DND-41 (cell line): Measurements from ENCODE around the gene SERPINA12.

Experiments used
- ATAC-seq: fragments of 200-7000 bp; cut with Tn5 transposase; 3 replicates; pipeline ENCODE4 v1.9.1; 2021; ENCODE audit warnings: low read depth; ENCODE audit not compliant: insufficient read depth
- DNase-seq: peaks from one replicate; pipeline ENCODE4 v3.0.0-alpha.2; 2020
- H2AFZ ChIP-seq: 2 replicates; pipeline ENCODE4 v1.6.0; 2012; ENCODE audit warnings: low read depth, low read length
- H3K27ac ChIP-seq: 2 replicates; pipeline ENCODE4 v1.5.1; 2012; ENCODE audit warnings: low read length, inconsistent platforms
- H3K27me3 ChIP-seq: fragments of 200-600 bp; sonication (generic); 2 replicates; pipeline ENCODE4 v1.6.0; 2012; ENCODE audit warnings: low read length, mild to moderate bottlenecking, inconsistent platforms; ENCODE audit not compliant: insufficient read depth, poor library complexity
- H3K36me3 ChIP-seq: 2 replicates; pipeline ENCODE4 v1.5.1; 2012; ENCODE audit warnings: low read length, inconsistent platforms; ENCODE audit not compliant: insufficient read depth
- H3K4me1 ChIP-seq: 2 replicates; pipeline ENCODE4 v1.5.1; 2012; ENCODE audit warnings: mild to moderate bottlenecking, low read length; ENCODE audit not compliant: insufficient read depth
- H3K4me2 ChIP-seq: 2 replicates; pipeline ENCODE4 v1.6.0; 2012; ENCODE audit warnings: mild to moderate bottlenecking, moderate library complexity, low read length, inconsistent platforms; ENCODE audit not compliant: insufficient read depth
- H3K4me3 ChIP-seq, 2 experiments: fragments of 200-600 bp in 1 of 2; shearing (Covaris generic) in 1 of 2; 2 replicates each; pipeline ENCODE4 v1.5.1; 2012 to 2016; ENCODE audit warnings: inconsistent platforms in 2 of 2, low read length in 2 of 2, mild to moderate bottlenecking in 2 of 2, low read depth in 1 of 2, moderate library complexity in 1 of 2
- H3K79me2 ChIP-seq: 2 replicates; pipeline ENCODE4 v1.6.0; 2012; ENCODE audit warnings: low read length, inconsistent platforms; ENCODE audit not compliant: insufficient read depth
- H3K9ac ChIP-seq: 2 replicates; pipeline ENCODE4 v1.6.0; 2012; ENCODE audit warnings: low read depth, mild to moderate bottlenecking, inconsistent platforms, low read length, moderate library complexity
- H3K9me3 ChIP-seq: 2 replicates; pipeline ENCODE4 v1.5.1; 2012; ENCODE audit warnings: low read length, moderate library complexity, mild to moderate bottlenecking, inconsistent platforms; ENCODE audit not compliant: insufficient read depth, severe bottlenecking
- H4K20me1 ChIP-seq: 2 replicates; pipeline ENCODE4 v1.6.0; 2012; ENCODE audit warnings: low read length; ENCODE audit not compliant: insufficient read depth
- EZH2 ChIP-seq: IDR thresholded peaks from 3 replicates; pipeline ENCODE4 v1.6.1; 2012; ENCODE audit warnings: borderline replicate concordance, low read depth, mild to moderate bottlenecking, moderate library complexity, low read length, inconsistent platforms; ENCODE audit not compliant: severe bottlenecking
- TF ChIP-seq, protein P1 (sequence below): IDR thresholded peaks from 2 replicates; pipeline ENCODE4 v1.5.1; 2012; ENCODE audit warnings: borderline replicate concordance, low read length, moderate library complexity, mild to moderate bottlenecking; ENCODE audit not compliant: poor library complexity, severe bottlenecking; ENCODE audit errors: extremely low read depth

Gene SERPINA12

DNA sequence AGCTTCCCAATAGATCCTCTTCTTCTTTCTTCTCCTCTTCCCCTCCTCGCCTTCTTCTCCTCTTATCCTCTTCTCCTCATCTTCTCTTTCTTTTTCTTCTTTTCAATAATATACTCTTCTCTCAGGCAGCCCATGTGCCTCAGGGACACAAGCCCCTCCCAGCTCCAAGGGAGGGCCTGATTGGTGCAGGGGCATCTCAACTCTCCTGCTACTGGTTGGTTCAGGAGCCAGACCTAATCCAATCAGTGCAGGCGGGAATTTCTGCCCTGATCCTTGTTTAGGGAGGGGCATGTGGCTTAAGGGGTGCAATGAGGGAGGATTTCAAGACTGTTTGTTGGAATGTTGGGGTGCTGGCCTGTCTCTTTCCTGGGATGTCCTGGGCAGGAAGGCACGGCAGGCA, 9.0 kb downstream of the SERPINA12 start:
- Histone ChIP-seq H3K27me3 (peaks cover 4% of the 10 kb centered on the region), H3K4me2 (no peak overlapping the region), H2AFZ (no peak overlapping the region), H3K79me2 (no peaks in the 10 kb centered on the region), H3K4me3 (no peak overlapping the region), H3K9me3 (no peaks in the 10 kb centered on the region), H3K9ac (no peak overlapping the region), H3K4me1 (no peaks in the 10 kb centered on the region), H4K20me1 (no peaks in the 10 kb centered on the region), H3K36me3 (no peaks in the 10 kb centered on the region), H3K27ac (no peak overlapping the region)
- no peak for DNase-seq
- TF ChIP-seq, protein P1, sequence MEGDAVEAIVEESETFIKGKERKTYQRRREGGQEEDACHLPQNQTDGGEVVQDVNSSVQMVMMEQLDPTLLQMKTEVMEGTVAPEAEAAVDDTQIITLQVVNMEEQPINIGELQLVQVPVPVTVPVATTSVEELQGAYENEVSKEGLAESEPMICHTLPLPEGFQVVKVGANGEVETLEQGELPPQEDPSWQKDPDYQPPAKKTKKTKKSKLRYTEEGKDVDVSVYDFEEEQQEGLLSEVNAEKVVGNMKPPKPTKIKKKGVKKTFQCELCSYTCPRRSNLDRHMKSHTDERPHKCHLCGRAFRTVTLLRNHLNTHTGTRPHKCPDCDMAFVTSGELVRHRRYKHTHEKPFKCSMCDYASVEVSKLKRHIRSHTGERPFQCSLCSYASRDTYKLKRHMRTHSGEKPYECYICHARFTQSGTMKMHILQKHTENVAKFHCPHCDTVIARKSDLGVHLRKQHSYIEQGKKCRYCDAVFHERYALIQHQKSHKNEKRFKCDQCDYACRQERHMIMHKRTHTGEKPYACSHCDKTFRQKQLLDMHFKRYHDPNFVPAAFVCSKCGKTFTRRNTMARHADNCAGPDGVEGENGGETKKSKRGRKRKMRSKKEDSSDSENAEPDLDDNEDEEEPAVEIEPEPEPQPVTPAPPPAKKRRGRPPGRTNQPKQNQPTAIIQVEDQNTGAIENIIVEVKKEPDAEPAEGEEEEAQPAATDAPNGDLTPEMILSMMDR = no peak
- no peak for TF ChIP-seq EZH2
- no peak for ATAC-seq

DNA sequence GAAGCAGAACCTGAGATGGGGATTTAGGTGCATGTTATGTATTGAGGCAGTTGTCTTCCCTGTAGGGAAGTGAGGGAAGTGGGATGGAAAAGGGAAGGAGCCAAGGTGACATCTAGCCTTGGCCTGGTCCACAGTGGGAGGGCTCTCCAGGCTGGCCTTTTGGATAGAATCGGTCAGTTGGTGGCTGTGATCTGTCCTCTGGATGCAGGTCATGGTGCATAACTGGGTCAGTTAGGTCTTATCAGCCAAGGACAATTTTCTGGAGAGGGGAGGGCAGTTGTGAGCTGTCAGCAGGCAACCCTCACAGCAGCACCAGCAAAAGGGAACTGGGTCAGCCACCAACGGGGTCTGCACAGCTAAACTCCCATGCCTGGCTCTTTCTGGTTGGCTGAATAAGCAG, 9.6 kb downstream of the SERPINA12 start:
- peaks cover 4% of the 10 kb centered on the region for H3K27me3 ChIP-seq
- H3K27ac ChIP-seq = no peak overlapping the region
- ATAC-seq = no peak
- H3K79me2 ChIP-seq = no peaks in the 10 kb centered on the region
- no peak overlapping the region for H3K9ac ChIP-seq
- no peak overlapping the region for H3K4me3 ChIP-seq
- no peak overlapping the region for H2AFZ ChIP-seq
- H3K4me2 ChIP-seq = no peak overlapping the region
- H3K36me3 ChIP-seq = no peaks in the 10 kb centered on the region
- H3K9me3 ChIP-seq = no peaks in the 10 kb centered on the region
- DNase-seq = no peak
- no peaks in the 10 kb centered on the region for H4K20me1 ChIP-seq
- TF ChIP-seq EZH2 = no peak
- TF ChIP-seq, protein P1 = no peak
- no peaks in the 10 kb centered on the region for H3K4me1 ChIP-seq

DNA sequence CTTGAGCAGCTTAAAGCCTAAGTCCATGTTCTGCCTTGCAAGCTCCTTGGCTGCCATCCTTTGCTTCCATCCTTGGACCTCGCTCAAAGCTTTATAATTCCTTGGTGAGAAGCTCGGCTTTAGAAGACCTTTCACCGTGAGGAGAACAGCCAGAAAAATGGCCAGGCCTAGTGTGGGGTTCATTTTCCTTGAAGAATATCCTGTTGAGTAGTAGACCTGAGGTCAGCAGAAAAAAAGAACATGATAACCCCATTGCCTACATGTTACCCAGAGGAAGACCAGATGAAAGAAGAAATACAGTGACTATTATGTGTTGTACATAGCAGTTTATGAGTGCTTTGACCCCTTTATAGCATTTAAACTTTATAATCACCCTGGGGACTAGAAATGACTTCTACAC, 11.1 kb downstream of the SERPINA12 start:
- Histone ChIP-seq H3K9me3 (no peaks in the 10 kb centered on the region), H3K27ac (no peak overlapping the region), H3K27me3 (peaks cover 4% of the 10 kb centered on the region), H3K9ac (no peak overlapping the region), H3K4me3 (no peak overlapping the region), H3K36me3 (no peaks in the 10 kb centered on the region), H4K20me1 (no peaks in the 10 kb centered on the region), H2AFZ (no peak overlapping the region), H3K4me1 (no peaks in the 10 kb centered on the region), H3K79me2 (no peaks in the 10 kb centered on the region), H3K4me2 (no peak overlapping the region)
- TF ChIP-seq, protein P1 = no peak
- no peak for TF ChIP-seq EZH2
- no peak for DNase-seq
- ATAC-seq = no peak

DNA sequence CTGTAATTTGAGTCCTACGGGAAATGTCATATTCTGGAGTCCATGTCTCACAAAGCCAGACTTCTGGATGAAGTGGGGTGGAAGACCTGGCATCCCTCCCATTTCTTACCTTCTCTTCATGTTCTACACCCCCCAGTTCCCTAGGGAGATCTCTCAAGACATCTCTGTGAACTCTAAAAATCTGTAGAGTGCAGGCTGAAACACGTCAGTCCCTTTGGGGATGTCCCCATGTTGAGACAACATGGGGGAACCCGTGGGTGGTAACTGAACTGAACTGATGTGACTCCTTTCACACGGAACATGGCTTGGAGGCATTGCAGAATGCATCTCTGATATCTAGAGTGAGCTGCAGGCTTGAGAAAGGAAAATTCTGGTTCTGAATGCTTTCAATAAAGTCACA, 15.2 kb downstream of the SERPINA12 start:
- Histone ChIP-seq H4K20me1 (no peaks in the 10 kb centered on the region), H3K4me2 (no peak overlapping the region), H3K36me3 (no peaks in the 10 kb centered on the region), H2AFZ (no peak overlapping the region), H3K4me3 (no peak overlapping the region), H3K27me3 (peaks cover 4% of the 10 kb centered on the region), H3K4me1 (no peaks in the 10 kb centered on the region), H3K9ac (no peak overlapping the region), H3K79me2 (no peaks in the 10 kb centered on the region), H3K9me3 (no peaks in the 10 kb centered on the region), H3K27ac (no peak overlapping the region)
- TF ChIP-seq EZH2 = no peak
- TF ChIP-seq, protein P1 = no peak
- ATAC-seq (no peak), DNase-seq (no peak)
